ENCODE measurements around the gene MFSD6. TPM values are rescaled to one million over a fixed set of nuclear protein-coding genes. Genes with fewer than 3 reads are reported as not detected.

The MFSD6 gene
- total RNA-seq, 3 donors from 2014 or later (not counting 1 experiment from before 2014, with no cell fraction given): 36.7 to 50.5 (median 48.0) TPM

DNA sequence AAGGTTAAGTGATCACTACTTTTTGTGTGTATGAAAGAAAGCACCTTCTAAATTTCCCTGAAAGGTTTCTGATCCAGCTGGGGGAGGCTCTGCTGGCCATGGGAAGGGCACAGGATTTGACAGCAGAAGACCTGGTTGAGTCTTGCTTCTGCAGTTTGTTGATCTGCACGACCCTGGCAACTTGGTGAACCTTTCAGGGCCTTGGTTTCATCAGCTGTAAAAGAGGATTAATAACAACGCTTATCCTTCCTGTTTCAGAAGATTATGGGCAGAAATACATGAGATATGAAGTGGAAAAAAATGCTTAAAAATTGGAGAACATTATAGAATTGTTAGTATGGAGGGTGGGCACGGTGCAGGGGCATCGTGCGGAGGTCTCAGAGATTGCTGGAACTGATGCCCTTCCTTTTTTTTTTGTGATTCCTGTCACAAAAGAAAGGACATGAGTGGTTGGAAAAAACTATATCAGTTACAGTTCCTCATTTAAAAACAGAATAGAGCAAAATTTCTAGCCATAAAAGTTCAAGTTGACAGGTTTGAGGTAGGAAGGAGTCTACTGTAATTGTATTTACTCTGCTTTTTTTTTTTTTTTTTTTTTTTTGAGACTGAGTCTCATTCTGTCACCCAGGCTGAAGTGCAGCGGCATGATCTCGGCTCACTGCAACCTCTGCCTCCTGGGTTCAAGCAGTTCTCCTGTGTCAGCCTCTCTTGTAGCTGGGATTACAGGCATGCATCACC, 47.4 kb downstream of the MFSD6 start:
- peaks cover 61% of the 10 kb centered on the region in 2 donors for H3K4me1 Mint-ChIP-seq
- H3K27ac Mint-ChIP-seq: peak overlapping the region in 1 of 2 donors; percentile 44
- WGBS (ENCODE audit: insufficient coverage): 87% methylated on average over 7 of the region's 7 CpGs
- H3K4me3 Mint-ChIP-seq: no peak overlapping the region
- intact Hi-C loops (cut with micrococcal nuclease): no loop called here
- ATAC-seq: no peak
- no peaks in the 10 kb centered on the region for H3K9me3 Mint-ChIP-seq
- Histone ChIP-seq H3K27ac (ENCODE audit: low read length) (no peak overlapping the region), H3K4me1 (ENCODE audit: control insufficient read depth, insufficient read depth, low read length) (no peaks in the 10 kb centered on the region), H3K36me3 (ENCODE audit: control insufficient read depth, insufficient read depth, low read length) (peaks cover 13% of the 10 kb centered on the region), H3K9me3 (ENCODE audit: control insufficient read depth, insufficient read depth, low read length) (no peaks in the 10 kb centered on the region), H3K27me3 (ENCODE audit: control insufficient read depth, insufficient read depth, low read length) (no peaks in the 10 kb centered on the region), H3K4me3 (ENCODE audit: low read length) (no peak overlapping the region)
- no peak for DNase-seq
- TF ChIP-seq, protein P1, sequence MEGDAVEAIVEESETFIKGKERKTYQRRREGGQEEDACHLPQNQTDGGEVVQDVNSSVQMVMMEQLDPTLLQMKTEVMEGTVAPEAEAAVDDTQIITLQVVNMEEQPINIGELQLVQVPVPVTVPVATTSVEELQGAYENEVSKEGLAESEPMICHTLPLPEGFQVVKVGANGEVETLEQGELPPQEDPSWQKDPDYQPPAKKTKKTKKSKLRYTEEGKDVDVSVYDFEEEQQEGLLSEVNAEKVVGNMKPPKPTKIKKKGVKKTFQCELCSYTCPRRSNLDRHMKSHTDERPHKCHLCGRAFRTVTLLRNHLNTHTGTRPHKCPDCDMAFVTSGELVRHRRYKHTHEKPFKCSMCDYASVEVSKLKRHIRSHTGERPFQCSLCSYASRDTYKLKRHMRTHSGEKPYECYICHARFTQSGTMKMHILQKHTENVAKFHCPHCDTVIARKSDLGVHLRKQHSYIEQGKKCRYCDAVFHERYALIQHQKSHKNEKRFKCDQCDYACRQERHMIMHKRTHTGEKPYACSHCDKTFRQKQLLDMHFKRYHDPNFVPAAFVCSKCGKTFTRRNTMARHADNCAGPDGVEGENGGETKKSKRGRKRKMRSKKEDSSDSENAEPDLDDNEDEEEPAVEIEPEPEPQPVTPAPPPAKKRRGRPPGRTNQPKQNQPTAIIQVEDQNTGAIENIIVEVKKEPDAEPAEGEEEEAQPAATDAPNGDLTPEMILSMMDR (IDR thresholded peaks at IDR 0.05): no peak
- no peaks in the 10 kb centered on the region for H3K36me3 Mint-ChIP-seq
- H3K27me3 Mint-ChIP-seq (ENCODE audit: low read depth in 2 of 2): no peaks in the 10 kb centered on the region

GRCh38 chr2:190456833-190457232, 48.7 kb downstream of the MFSD6 start:
- Mint-ChIP-seq H3K27me3 (ENCODE audit: low read depth in 2 of 2) (no peaks in the 10 kb centered on the region), H3K9me3 (no peaks in the 10 kb centered on the region), H3K36me3 (no peaks in the 10 kb centered on the region), H3K4me3 (no peak overlapping the region), H3K4me1 (peaks cover 54 to 57% of the 10 kb centered on the region in 2 donors), H3K27ac (no peak overlapping the region)
- H3K27me3 ChIP-seq (ENCODE audit: control insufficient read depth, insufficient read depth, low read length): no peaks in the 10 kb centered on the region
- ATAC-seq (no peak), DNase-seq (no peak)
- TF ChIP-seq, protein P1 (IDR thresholded peaks at IDR 0.05): no peak
- no peak overlapping the region for H3K27ac ChIP-seq (ENCODE audit: low read length)
- no peaks in the 10 kb centered on the region for H3K9me3 ChIP-seq (ENCODE audit: control insufficient read depth, insufficient read depth, low read length)
- WGBS (ENCODE audit: insufficient coverage): 95% methylated on average over 6 of the region's 7 CpGs
- H3K4me1 ChIP-seq (ENCODE audit: control insufficient read depth, insufficient read depth, low read length): no peaks in the 10 kb centered on the region
- peaks cover 13% of the 10 kb centered on the region for H3K36me3 ChIP-seq (ENCODE audit: control insufficient read depth, insufficient read depth, low read length)
- H3K4me3 ChIP-seq (ENCODE audit: low read length): no peak overlapping the region
- intact Hi-C loops (cut with micrococcal nuclease): no loop called here

DNA sequence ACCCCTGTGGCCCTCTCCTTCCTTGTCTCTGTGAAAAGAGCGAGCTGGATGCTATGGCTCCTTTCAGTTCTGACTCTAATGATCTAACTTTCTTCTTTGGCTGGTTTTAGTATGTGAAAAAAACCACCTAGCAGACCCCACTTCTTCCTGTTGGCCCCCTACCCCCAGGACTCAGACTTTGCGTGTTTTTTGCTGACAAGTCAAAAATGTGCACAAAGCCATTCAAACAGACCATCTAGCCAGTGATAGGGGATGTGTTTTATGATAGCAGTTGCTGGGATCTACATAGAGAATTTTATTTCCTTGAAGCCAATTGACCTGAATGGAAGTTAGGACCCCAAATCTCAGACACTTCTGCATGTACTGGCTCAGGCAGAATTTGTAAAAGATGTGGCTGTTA, 49.1 kb downstream of the MFSD6 start:
- no peaks in the 10 kb centered on the region for H3K27me3 Mint-ChIP-seq (ENCODE audit: low read depth in 2 of 2)
- peaks cover 13% of the 10 kb centered on the region for H3K36me3 ChIP-seq (ENCODE audit: control insufficient read depth, insufficient read depth, low read length)
- H3K4me1 Mint-ChIP-seq: peaks cover 57 to 58% of the 10 kb centered on the region in 2 donors
- H3K27ac Mint-ChIP-seq: no peak overlapping the region
- no CpG with 5 or more reads among the region's 2 CpGs for WGBS (ENCODE audit: insufficient coverage)
- H3K27ac ChIP-seq (ENCODE audit: low read length): no peak overlapping the region
- H3K36me3 Mint-ChIP-seq: no peaks in the 10 kb centered on the region
- no peak for ATAC-seq
- H3K4me3 ChIP-seq (ENCODE audit: low read length): no peak overlapping the region
- no peak overlapping the region for H3K4me3 Mint-ChIP-seq
- DNase-seq: no peak
- intact Hi-C loops (cut with micrococcal nuclease): no loop called here
- H3K27me3 ChIP-seq (ENCODE audit: control insufficient read depth, insufficient read depth, low read length): no peaks in the 10 kb centered on the region
- H3K9me3 ChIP-seq (ENCODE audit: control insufficient read depth, insufficient read depth, low read length): no peaks in the 10 kb centered on the region
- H3K9me3 Mint-ChIP-seq: no peaks in the 10 kb centered on the region
- H3K4me1 ChIP-seq (ENCODE audit: control insufficient read depth, insufficient read depth, low read length): no peaks in the 10 kb centered on the region
- TF ChIP-seq, protein P1 (IDR thresholded peaks at IDR 0.05): no peak

Measured in natural killer cell (primary cell).